Dendritic cell treated with granulocyte-macrophage colony-stimulating factor and Interleukin-4, amounts not matched to agents 40 ng/mL and 50 ng/mL, for 4 days (primary cell): Measurements from ENCODE around the gene KIAA0513.

ENCODE experiments used
- H3K27ac Mint-ChIP-seq: one replicate; pipeline ENCODE4 v1.8.0; 2022; ENCODE audit warnings: mild to moderate bottlenecking, mixed read lengths
- H3K27me3 Mint-ChIP-seq: one replicate; pipeline ENCODE4 v1.8.0; 2022; ENCODE audit warnings: mild to moderate bottlenecking, mixed read lengths
- H3K36me3 Mint-ChIP-seq: one replicate; pipeline ENCODE4 v1.8.0; 2022; ENCODE audit warnings: low read depth, mixed read lengths
- H3K4me1 Mint-ChIP-seq: one replicate; pipeline ENCODE4 v1.8.0; 2022; ENCODE audit warnings: low read depth, mixed read lengths
- H3K4me3 Mint-ChIP-seq: one replicate; pipeline ENCODE4 v1.8.0; 2022; ENCODE audit warnings: mild to moderate bottlenecking, moderate library complexity, mixed read lengths
- H3K9me3 Mint-ChIP-seq: one replicate; pipeline ENCODE4 v1.8.0; 2022; ENCODE audit warnings: mixed read lengths
- intact Hi-C: fragments of 100-400 bp; cut with micrococcal nuclease; formaldehyde crosslinking; loops from one replicate; pipeline ENCODE4 v1.15.0; 2022

Gene KIAA0513, protein sequence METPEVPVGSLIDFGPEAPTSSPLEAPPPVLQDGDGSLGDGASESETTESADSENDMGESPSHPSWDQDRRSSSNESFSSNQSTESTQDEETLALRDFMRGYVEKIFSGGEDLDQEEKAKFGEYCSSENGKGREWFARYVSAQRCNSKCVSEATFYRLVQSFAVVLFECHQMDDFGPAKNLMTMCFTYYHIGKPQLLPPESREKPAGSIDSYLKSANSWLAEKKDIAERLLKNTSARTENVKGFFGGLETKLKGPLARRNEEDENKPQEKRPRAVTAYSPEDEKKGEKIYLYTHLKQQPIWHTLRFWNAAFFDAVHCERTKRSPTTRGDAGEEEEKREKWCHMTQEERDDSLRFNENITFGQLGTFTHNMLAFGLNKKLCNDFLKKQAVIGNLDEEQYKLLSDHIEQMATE

GRCh38 chr16:85027349-85027957, at the start of gene KIAA0513:
Gene KIAA0513 (plus strand): TSS chr16:85027795. CDS start chr16:85067072, 39,277 bp downstream.
- Mint-ChIP-seq H3K36me3 (peaks cover 23% of the 10 kb centered on the region), H3K27me3 (no peaks in the 10 kb centered on the region), H3K27ac (peak within 1 kb of the TSS; percentile 99), H3K4me1 (peaks cover 65% of the 10 kb centered on the region), H3K4me3 (peak within 1 kb of the TSS; percentile 98), H3K9me3 (no peaks in the 10 kb centered on the region)
- intact Hi-C loops, result loop anchor here (5.0 to 10.0 kb wide), 2 partner anchors 45 to 57 kb away; no protein-coding TSS in a partner anchor

DNA sequence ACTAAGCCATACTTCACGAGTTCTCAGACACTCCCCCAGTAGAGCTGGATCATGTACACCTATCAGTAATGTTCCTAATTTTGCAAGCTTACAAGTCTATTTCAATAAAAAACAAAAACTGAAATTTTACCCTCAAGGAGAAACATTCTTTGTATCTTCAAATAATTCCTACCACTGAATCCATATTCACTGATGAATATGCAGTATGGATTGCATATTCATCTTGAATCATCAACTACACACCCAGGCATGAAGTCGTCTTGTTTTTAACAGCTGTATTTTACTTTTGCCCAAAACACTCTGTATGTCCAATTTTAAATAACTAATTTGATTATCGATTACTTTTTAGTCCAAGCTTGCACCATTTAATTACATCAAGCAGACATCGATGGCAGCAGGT, 48.1 kb upstream of the KIAA0513 start:
- Mint-ChIP-seq H3K27ac (no peak overlapping the region), H3K36me3 (peaks cover 91% of the 10 kb centered on the region)
- intact Hi-C loops, result no loop called here

DNA sequence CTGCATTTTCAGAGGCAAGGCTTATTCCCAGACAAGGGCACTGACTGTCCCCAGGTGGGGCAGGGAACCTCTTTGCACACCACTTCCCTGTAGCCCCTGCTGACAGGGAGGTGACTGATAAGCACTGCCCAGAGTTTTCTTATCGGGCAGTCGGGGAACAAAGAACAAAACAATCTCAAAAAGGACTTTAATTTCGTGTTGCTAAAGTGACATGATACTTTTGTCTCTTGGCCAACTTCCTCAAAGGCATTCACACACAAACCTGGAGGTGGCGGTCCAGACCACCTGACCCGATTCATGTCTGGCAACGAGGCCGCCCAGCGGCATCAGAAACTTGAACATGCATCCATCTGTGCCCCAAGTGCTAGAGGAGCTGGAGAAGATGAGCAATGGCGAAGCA, 45.2 kb upstream of the KIAA0513 start:
- H3K36me3 Mint-ChIP-seq, result peaks cover 91% of the 10 kb centered on the region
- no peaks in the 10 kb centered on the region for H3K9me3 Mint-ChIP-seq
- H3K27me3 Mint-ChIP-seq, result no peaks in the 10 kb centered on the region
- H3K4me1 Mint-ChIP-seq, result peaks cover 74% of the 10 kb centered on the region
- no peak overlapping the region for H3K4me3 Mint-ChIP-seq
- intact Hi-C loops, result loop anchor here (5.0 kb wide), 2 partner anchors 45 to 105 kb away; partner anchors contain the start of gene KIAA0513
- H3K27ac Mint-ChIP-seq, result peak overlapping the region; percentile 89

More for the DNA sequence above, 48.1 kb upstream of the KIAA0513 start:
- Mint-ChIP-seq H3K4me1 (peaks cover 56% of the 10 kb centered on the region), H3K4me3 (no peak overlapping the region), H3K9me3 (no peaks in the 10 kb centered on the region), H3K27me3 (no peaks in the 10 kb centered on the region)

DNA sequence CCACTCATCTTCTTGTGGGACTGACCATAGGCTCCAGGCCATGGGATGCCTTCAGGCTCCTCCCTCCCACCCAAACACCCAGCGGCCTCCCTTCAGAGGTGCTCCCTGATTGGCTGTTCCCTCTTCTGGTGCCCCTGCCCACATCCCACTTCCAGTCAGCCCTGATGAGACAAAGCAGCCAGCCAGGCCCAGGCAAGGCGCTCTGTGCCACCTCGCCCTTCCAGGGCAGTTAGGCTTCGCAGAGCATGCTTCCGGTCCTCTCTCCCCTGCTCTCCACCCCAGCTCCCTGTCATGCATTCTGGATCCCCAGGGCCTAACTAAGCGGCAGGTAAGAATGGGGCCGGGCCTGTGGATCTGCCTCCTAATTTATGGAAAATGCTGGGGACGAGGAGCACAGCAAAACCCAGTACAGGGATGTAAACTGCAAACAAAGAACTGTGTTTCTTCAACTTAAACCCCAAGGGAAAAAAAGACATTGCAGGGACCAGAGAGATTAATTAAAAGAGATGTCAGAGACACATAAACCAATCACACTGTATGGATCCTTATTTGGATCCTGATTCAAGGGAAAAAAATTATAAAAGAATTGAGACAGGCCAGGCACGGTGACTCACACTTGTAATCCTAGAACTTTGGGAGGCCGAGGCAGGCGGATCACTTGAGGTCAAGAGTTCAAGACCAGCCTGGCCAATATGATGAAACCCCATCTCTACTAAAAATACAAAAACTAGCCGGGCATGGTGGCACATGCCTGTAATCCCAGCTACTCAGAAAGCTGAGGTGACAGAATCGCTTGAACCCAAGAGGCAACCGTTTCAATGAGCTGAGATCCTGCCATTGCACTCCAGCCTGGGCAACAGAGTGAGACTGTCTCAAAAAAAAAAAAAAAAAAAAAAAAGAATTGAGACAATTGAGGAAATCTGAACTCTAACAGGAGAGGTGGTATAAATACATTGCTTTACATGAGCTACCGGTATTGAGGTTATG, 42.2 kb upstream of the KIAA0513 start:
- Mint-ChIP-seq H3K4me1 (peaks cover 89% of the 10 kb centered on the region), H3K4me3 (no peak overlapping the region), H3K27ac (peak overlapping the region; percentile 89), H3K27me3 (no peaks in the 10 kb centered on the region), H3K9me3 (no peaks in the 10 kb centered on the region), H3K36me3 (peaks cover 91% of the 10 kb centered on the region)
- intact Hi-C loops, result loop anchor here (1.0 kb wide), 1 partner anchor 9 kb away; no protein-coding TSS in a partner anchor

- Mint-ChIP-seq H3K4me1 (peaks cover 83% of the 10 kb centered on the region), H3K9me3 (no peaks in the 10 kb centered on the region), H3K27me3 (no peaks in the 10 kb centered on the region), H3K36me3 (peaks cover 91% of the 10 kb centered on the region), H3K27ac (peak overlapping the region; percentile 89), H3K4me3 (no peak overlapping the region)
- intact Hi-C loops, result no loop called here
Measured at GRCh38 chr16:84986102-84986501, 41.5 kb upstream of the KIAA0513 start.

- no peaks in the 10 kb centered on the region for H3K9me3 Mint-ChIP-seq
- peaks cover 77% of the 10 kb centered on the region for H3K4me1 Mint-ChIP-seq
- peak overlapping the region; percentile 89 for H3K27ac Mint-ChIP-seq
- H3K36me3 Mint-ChIP-seq, result peaks cover 91% of the 10 kb centered on the region
- H3K4me3 Mint-ChIP-seq, result no peak overlapping the region
- no peaks in the 10 kb centered on the region for H3K27me3 Mint-ChIP-seq
- intact Hi-C loops, result no loop called here
Measured at GRCh38 chr16:84986879-84987278, 40.7 kb upstream of the KIAA0513 start.

DNA sequence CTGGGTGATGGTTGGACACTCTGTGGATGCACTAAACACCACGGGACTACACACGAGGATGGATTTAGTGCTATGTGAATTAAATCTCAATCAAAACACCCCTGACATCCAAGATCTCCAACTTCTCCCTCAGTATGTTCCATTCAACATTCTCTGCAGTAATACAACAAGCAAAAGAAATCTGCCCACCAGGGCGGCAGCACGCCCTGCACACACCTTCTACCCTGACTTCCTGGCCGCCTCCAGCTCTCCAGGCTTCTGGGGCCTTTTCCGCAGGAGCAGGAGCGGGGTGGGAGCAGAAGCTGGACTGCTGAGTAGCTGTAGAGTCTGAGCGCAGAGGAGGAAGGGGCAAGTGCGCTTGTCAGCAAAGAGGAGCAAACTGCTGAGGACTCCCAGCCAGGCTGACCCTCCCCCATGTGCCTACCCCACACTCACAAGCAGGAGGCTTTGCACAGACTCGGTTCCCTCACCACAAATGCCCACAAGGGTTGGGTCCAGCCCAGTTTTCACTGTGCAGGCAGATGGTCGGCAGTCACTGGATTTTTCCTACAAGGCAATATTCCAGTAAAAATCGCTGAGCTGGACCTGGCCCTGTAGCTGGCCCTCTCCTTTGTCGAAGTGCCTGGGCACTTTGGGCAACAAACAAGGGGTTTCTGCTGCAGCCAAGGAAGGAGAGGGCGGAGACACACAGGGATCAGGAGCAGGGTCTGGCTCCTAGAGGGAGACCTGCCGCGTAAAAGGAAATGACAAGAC, 39.1 kb upstream of the KIAA0513 start:
- no peaks in the 10 kb centered on the region for H3K9me3 Mint-ChIP-seq
- no peak overlapping the region for H3K4me3 Mint-ChIP-seq
- peaks cover 92% of the 10 kb centered on the region for H3K36me3 Mint-ChIP-seq
- intact Hi-C loops, result no loop called here
- H3K27ac Mint-ChIP-seq, result peak overlapping the region; percentile 30
- peaks cover 74% of the 10 kb centered on the region for H3K4me1 Mint-ChIP-seq
- H3K27me3 Mint-ChIP-seq, result no peaks in the 10 kb centered on the region

DNA sequence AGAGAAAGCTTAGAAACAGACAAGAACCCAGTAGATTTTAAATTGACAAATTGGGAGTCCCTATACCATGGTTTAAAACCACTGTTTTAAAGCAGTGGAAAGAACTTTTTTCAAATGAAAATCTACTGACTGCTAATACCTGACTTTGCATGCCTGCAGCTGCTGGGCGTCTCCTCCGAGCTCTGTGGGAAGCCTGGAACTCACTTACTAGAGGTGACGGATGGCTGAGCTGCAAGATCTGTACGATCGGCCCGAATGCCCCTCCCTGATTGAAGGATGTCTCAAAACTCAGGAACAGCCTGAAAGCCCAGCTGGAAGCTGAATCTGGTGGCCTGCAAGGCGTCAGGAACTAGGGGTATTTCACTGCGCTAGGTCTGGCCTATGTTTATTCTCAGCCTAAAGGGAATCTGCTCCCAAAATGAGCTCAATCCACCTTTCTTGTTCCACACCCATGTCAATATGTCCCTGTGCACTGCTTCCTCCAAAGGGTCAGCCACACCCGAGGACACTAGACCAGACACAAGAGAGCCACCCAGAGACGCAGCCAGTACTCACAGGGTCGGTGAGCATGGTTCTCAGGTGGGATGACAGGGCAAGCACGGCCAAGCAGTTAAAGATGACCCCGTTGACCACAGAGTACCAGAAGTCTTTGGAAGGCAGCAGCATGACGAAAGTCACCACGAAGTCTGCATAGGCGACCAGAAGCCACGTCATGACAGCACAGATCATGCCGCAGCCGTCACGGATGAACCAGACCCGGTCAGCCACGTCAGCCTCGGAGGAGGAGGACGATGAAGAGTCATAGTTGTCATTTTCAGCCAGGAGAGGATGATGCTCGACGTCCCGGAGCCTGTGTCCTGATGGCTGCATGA, 37.6 kb upstream of the KIAA0513 start:
- Mint-ChIP-seq H3K27ac (peak overlapping the region; percentile 1), H3K27me3 (no peaks in the 10 kb centered on the region), H3K9me3 (no peaks in the 10 kb centered on the region), H3K36me3 (peaks cover 100% of the 10 kb centered on the region), H3K4me3 (no peak overlapping the region), H3K4me1 (peaks cover 76% of the 10 kb centered on the region)
- intact Hi-C loops, result no loop called here

GRCh38 chr16:84990782-84991181, 36.8 kb upstream of the KIAA0513 start:
- peaks cover 100% of the 10 kb centered on the region for H3K36me3 Mint-ChIP-seq
- intact Hi-C loops, result no loop called here

GRCh38 chr16:84992717-84993075, 34.9 kb upstream of the KIAA0513 start:
- Mint-ChIP-seq H3K4me3 (no peak overlapping the region), H3K27me3 (no peaks in the 10 kb centered on the region), H3K27ac (no peak overlapping the region), H3K9me3 (no peaks in the 10 kb centered on the region), H3K4me1 (peaks cover 72% of the 10 kb centered on the region), H3K36me3 (peaks cover 96% of the 10 kb centered on the region)
- intact Hi-C loops, result no loop called here

More at GRCh38 chr16:84990782-84991181, 36.8 kb upstream of the KIAA0513 start:
- Mint-ChIP-seq H3K27me3 (no peaks in the 10 kb centered on the region), H3K4me3 (no peak overlapping the region), H3K4me1 (peaks cover 76% of the 10 kb centered on the region), H3K27ac (peak overlapping the region; percentile 1), H3K9me3 (no peaks in the 10 kb centered on the region)

DNA sequence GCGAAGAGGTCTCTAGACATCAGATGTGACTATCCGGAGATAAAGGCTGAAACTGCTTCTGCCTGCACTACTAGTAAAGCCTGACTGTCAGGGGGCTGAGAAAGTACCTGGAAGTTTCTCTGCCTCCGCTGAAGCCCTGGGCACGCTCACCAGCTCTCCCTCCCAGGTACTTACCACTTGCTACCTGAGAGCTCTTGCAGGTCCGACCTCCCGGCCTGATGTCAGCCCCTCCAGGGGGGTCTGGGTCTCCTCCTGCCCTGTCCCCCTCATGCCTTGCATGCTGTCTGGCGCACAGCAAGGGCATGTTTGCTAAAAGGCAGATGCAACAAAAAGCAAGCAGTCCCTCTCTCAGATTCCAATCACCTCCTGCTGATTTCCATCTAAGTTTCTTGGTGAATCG, 33.7 kb upstream of the KIAA0513 start:
- peaks cover 95% of the 10 kb centered on the region for H3K36me3 Mint-ChIP-seq
- no peaks in the 10 kb centered on the region for H3K9me3 Mint-ChIP-seq
- intact Hi-C loops, result loop anchor here (1.0 kb wide), 1 partner anchor 9 kb away; no protein-coding TSS in a partner anchor
- no peak overlapping the region for H3K4me3 Mint-ChIP-seq
- H3K4me1 Mint-ChIP-seq, result peaks cover 70% of the 10 kb centered on the region
- H3K27ac Mint-ChIP-seq, result peak overlapping the region; percentile 96
- no peaks in the 10 kb centered on the region for H3K27me3 Mint-ChIP-seq

DNA sequence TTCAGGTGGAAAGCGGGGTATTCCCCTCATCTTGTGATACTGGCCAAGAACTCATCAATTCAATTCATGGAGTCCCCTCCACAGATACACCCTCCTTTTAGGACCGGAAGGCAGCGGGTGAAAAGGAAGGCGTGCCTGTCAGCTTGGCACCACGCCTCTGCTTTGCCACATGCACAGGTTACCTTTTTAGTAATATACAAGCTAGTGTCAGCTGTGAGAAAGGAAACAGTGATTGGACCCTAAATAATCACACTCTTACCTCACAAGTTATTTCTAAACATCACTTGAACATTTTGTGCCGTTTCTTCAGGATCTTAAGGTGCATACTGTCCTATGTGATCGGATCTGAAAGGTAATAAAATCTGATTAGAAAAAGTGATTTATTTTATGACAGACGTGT, 31.9 kb upstream of the KIAA0513 start:
- Mint-ChIP-seq H3K27ac (peak overlapping the region; percentile 96), H3K4me3 (no peak overlapping the region), H3K4me1 (peaks cover 68% of the 10 kb centered on the region), H3K27me3 (no peaks in the 10 kb centered on the region), H3K36me3 (peaks cover 93% of the 10 kb centered on the region), H3K9me3 (no peaks in the 10 kb centered on the region)
- intact Hi-C loops, result no loop called here
